Measurements from ENCODE around the gene CEP112.

Gene CEP112

DNA sequence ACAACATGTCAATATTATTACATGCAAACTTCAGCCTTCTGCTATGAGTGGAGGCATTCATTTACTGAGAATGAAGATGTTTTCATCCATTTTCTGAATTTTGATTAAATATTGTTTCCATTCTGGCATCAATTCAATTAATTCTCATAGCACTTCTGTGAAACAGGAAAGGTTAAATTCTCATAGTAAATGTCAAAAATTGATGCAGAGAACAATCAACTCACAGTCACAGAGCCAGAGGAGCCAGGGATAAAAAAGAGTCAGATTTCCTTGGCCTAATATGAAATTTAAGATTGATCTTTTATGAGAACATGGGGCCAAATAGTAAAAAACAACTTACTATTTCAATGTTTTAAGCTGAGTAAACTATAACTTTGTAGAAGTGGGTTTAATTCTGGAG lies 446.7 kb downstream of the CEP112 start:
- no peak for DNase-seq (ENCODE audit: low read depth, low spot score)
- H3K4me3 ChIP-seq (ENCODE audit: low read depth, low read length): no peak overlapping the region
- in situ Hi-C loops (cut with HindIII; ENCODE audit: low sequenced_read_pairs): no loop called here
- TF ChIP-seq, protein P1, sequence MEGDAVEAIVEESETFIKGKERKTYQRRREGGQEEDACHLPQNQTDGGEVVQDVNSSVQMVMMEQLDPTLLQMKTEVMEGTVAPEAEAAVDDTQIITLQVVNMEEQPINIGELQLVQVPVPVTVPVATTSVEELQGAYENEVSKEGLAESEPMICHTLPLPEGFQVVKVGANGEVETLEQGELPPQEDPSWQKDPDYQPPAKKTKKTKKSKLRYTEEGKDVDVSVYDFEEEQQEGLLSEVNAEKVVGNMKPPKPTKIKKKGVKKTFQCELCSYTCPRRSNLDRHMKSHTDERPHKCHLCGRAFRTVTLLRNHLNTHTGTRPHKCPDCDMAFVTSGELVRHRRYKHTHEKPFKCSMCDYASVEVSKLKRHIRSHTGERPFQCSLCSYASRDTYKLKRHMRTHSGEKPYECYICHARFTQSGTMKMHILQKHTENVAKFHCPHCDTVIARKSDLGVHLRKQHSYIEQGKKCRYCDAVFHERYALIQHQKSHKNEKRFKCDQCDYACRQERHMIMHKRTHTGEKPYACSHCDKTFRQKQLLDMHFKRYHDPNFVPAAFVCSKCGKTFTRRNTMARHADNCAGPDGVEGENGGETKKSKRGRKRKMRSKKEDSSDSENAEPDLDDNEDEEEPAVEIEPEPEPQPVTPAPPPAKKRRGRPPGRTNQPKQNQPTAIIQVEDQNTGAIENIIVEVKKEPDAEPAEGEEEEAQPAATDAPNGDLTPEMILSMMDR (IDR thresholded peaks at IDR 0.05; ENCODE audit: low read depth, low read length): no peak

GRCh38 chr17:65743308-65743655 lies 448.7 kb downstream of the CEP112 start:
- in situ Hi-C loops (cut with HindIII; ENCODE audit: low sequenced_read_pairs): no loop called here
- TF ChIP-seq, protein P1 (IDR thresholded peaks at IDR 0.05; ENCODE audit: low read depth, low read length): no peak
- no peak overlapping the region for H3K4me3 ChIP-seq (ENCODE audit: low read depth, low read length)
- peak; percentile 68 for DNase-seq (ENCODE audit: low read depth, low spot score)

GRCh38 chr17:65742403-65743307 lies 449.3 kb downstream of the CEP112 start:
- TF ChIP-seq, protein P1 (IDR thresholded peaks at IDR 0.05; ENCODE audit: low read depth, low read length): no peak
- H3K4me3 ChIP-seq (ENCODE audit: low read depth, low read length): peak overlapping the region; percentile 1
- in situ Hi-C loops (cut with HindIII; ENCODE audit: low sequenced_read_pairs): no loop called here
- peak; percentile 93 for DNase-seq (ENCODE audit: low read depth, low spot score)

DNA sequence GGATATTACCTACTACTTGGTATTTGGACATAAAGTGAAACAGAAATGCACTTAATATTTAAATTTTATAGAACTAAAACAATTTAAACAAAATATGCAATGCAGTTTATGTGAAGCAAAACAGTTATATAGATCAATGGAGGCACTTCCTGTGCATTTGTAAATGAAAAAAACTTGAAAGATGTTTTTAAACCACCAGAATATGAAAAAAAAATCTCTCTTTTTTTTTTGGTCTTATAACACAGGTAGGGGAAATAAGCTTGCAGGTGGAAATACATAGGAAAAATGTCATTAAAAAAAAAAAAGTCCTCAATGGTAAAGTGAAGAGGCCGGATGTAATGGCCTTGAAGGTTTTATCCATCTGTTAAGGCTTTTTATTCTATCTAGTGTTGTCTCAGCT lies 450.2 kb downstream of the CEP112 start:
- TF ChIP-seq, protein P1 (IDR thresholded peaks at IDR 0.05; ENCODE audit: low read depth, low read length): no peak
- in situ Hi-C loops (cut with HindIII; ENCODE audit: low sequenced_read_pairs): no loop called here
- no peak for DNase-seq (ENCODE audit: low read depth, low spot score)

GRCh38 chr17:65739034-65739433 lies 452.9 kb downstream of the CEP112 start:
- no peak for DNase-seq (ENCODE audit: low read depth, low spot score)
- TF ChIP-seq, protein P1 (IDR thresholded peaks at IDR 0.05; ENCODE audit: low read depth, low read length): no peak
- in situ Hi-C loops (cut with HindIII; ENCODE audit: low sequenced_read_pairs): no loop called here
- no peak overlapping the region for H3K4me3 ChIP-seq (ENCODE audit: low read depth, low read length)

More for the DNA sequence above, 450.2 kb downstream of the CEP112 start:
- H3K4me3 ChIP-seq (ENCODE audit: low read depth, low read length): no peak overlapping the region

DNA sequence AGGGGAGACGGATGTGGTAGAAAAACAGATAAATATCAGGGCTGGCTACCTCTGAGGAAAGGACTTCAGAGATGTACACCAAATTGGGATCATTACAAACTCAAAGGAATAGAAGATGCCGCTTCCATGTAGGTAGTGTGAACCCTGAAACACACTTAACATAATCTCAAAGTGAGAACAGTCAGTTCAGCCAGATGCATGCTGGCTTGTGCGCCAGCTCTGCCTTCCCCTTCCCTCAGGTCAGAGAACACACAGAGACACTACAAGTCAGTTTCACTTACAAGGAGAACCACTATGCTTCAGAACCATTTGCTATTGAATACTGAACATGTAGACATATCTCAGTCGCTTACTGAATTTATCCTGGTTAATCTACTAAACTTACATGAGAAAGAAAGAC lies 454.5 kb downstream of the CEP112 start:
- in situ Hi-C loops (cut with HindIII; ENCODE audit: low sequenced_read_pairs): no loop called here
- H3K4me3 ChIP-seq (ENCODE audit: low read depth, low read length): no peak overlapping the region
- TF ChIP-seq, protein P1 (IDR thresholded peaks at IDR 0.05; ENCODE audit: low read depth, low read length): no peak
- DNase-seq (ENCODE audit: low read depth, low spot score): no peak
